T-helper 2 cell treated with Interferon-gamma antibody and Interleukin-4, amounts not matched to agents 5 μg/mL and 100 μg/mL, for 36 hours (primary cell): ENCODE measurements around the gene GABBR1.
"Not testable (repeated sequence)": the region's sequence is repeated elsewhere in the genome, so short reads cannot be mapped to it uniquely, and the experiment has no call there.

Source experiments
- DNase-seq: peaks from one replicate; pipeline ENCODE4 v3.0.0; 2021; ENCODE audit warnings: low spot score
- H3K27ac Mint-ChIP-seq: one replicate; pipeline ENCODE4 v1.8.0; 2021; ENCODE audit warnings: mild to moderate bottlenecking, mixed read lengths
- H3K27me3 Mint-ChIP-seq: one replicate; pipeline ENCODE4 v1.8.0; 2021; ENCODE audit warnings: low read depth, mixed read lengths
- H3K36me3 Mint-ChIP-seq: one replicate; pipeline ENCODE4 v1.8.0; 2021; ENCODE audit warnings: low read depth, mixed read lengths
- H3K4me1 Mint-ChIP-seq: one replicate; pipeline ENCODE4 v1.8.0; 2021; ENCODE audit warnings: low read depth, mixed read lengths
- H3K4me3 Mint-ChIP-seq: one replicate; pipeline ENCODE4 v1.8.0; 2022; ENCODE audit warnings: mild to moderate bottlenecking, moderate library complexity, mixed read lengths
- H3K9me3 Mint-ChIP-seq: one replicate; pipeline ENCODE4 v1.8.0; 2021; ENCODE audit warnings: mixed read lengths

Gene GABBR1

GRCh38 chr6:29665942-29666825 is 33.2 kb upstream of the GABBR1 start:
- Mint-ChIP-seq H3K36me3 (no peaks in the 10 kb centered on the region), H3K4me1 (no peaks in the 10 kb centered on the region), H3K4me3 (no peak overlapping the region), H3K27ac (no peak overlapping the region), H3K9me3 (no peaks in the 10 kb centered on the region), H3K27me3 (peaks cover 35% of the 10 kb centered on the region)
- DNase-seq, result no peak

GRCh38 chr6:29663300-29664042 is 30.5 kb upstream of the GABBR1 start:
- Mint-ChIP-seq H3K9me3 (no peaks in the 10 kb centered on the region), H3K27ac (no peak overlapping the region), H3K36me3 (no peaks in the 10 kb centered on the region), H3K27me3 (peaks cover 40% of the 10 kb centered on the region), H3K4me3 (no peak overlapping the region), H3K4me1 (no peaks in the 10 kb centered on the region)
- DNase-seq, result no peak

GRCh38 chr6:29661502-29662141 is 28.6 kb upstream of the GABBR1 start:
- DNase-seq, result not testable (repeated sequence)

GRCh38 chr6:29661071-29661470 is 28.1 kb upstream of the GABBR1 start:
- no peak overlapping the region for H3K27ac Mint-ChIP-seq
- H3K36me3 Mint-ChIP-seq, result no peaks in the 10 kb centered on the region
- H3K4me1 Mint-ChIP-seq, result peaks cover 1% of the 10 kb centered on the region
- peaks cover 39% of the 10 kb centered on the region for H3K27me3 Mint-ChIP-seq
- DNase-seq, result no peak
- no peaks in the 10 kb centered on the region for H3K9me3 Mint-ChIP-seq
- no peak overlapping the region for H3K4me3 Mint-ChIP-seq

More at GRCh38 chr6:29661502-29662141, 28.6 kb upstream of the GABBR1 start:
- not testable (repeated sequence) for H3K27ac Mint-ChIP-seq, H3K36me3 Mint-ChIP-seq, H3K4me1 Mint-ChIP-seq, H3K4me3 Mint-ChIP-seq, H3K9me3 Mint-ChIP-seq
- H3K27me3 Mint-ChIP-seq, result peaks cover 35% of the 10 kb centered on the region

- Mint-ChIP-seq H3K27ac (no peak within 1 kb of the TSS), H3K4me1 (peaks cover 2% of the 10 kb centered on the region), H3K36me3 (no peaks in the 10 kb centered on the region), H3K4me3 (no peak within 1 kb of the TSS), H3K9me3 (no peaks in the 10 kb centered on the region), H3K27me3 (peaks cover 33% of the 10 kb centered on the region)
- no peak for DNase-seq
Observed at GRCh38 chr6:29656798-29657197, 23.8 kb upstream of the GABBR1 start, which contains the start of gene MOG. Gene MOG, plus strand, starts transcription at chr6:29657092. Its CDS starts 118 bp downstream, at chr6:29657210.

GRCh38 chr6:29656157-29656556 is 23.2 kb upstream of the GABBR1 start:
- Mint-ChIP-seq H3K36me3 (no peaks in the 10 kb centered on the region), H3K4me1 (peaks cover 4% of the 10 kb centered on the region), H3K9me3 (no peaks in the 10 kb centered on the region), H3K27ac (no peak overlapping the region), H3K27me3 (peaks cover 27% of the 10 kb centered on the region), H3K4me3 (no peak overlapping the region)
- DNase-seq, result no peak

GRCh38 chr6:29655658-29656057 is 22.7 kb upstream of the GABBR1 start:
- H3K36me3 Mint-ChIP-seq, result no peaks in the 10 kb centered on the region
- peaks cover 4% of the 10 kb centered on the region for H3K4me1 Mint-ChIP-seq
- H3K27ac Mint-ChIP-seq, result no peak overlapping the region
- no peak for DNase-seq
- no peaks in the 10 kb centered on the region for H3K9me3 Mint-ChIP-seq
- no peak overlapping the region for H3K4me3 Mint-ChIP-seq
- peaks cover 23% of the 10 kb centered on the region for H3K27me3 Mint-ChIP-seq

GRCh38 chr6:29653452-29654038 is 20.6 kb upstream of the GABBR1 start:
- H3K27ac Mint-ChIP-seq, result no peak overlapping the region
- peaks cover 20% of the 10 kb centered on the region for H3K27me3 Mint-ChIP-seq
- H3K36me3 Mint-ChIP-seq, result no peaks in the 10 kb centered on the region
- no peaks in the 10 kb centered on the region for H3K9me3 Mint-ChIP-seq
- H3K4me3 Mint-ChIP-seq, result no peak overlapping the region
- no peak for DNase-seq
- H3K4me1 Mint-ChIP-seq, result peaks cover 7% of the 10 kb centered on the region

GRCh38 chr6:29652198-29652584 is 19.2 kb upstream of the GABBR1 start:
- Mint-ChIP-seq H3K36me3 (no peaks in the 10 kb centered on the region), H3K4me3 (no peak overlapping the region), H3K9me3 (no peaks in the 10 kb centered on the region), H3K4me1 (peaks cover 10% of the 10 kb centered on the region), H3K27ac (no peak overlapping the region), H3K27me3 (peaks cover 18% of the 10 kb centered on the region)
- no peak for DNase-seq

GRCh38 chr6:29651413-29652197 is 18.6 kb upstream of the GABBR1 start:
- peaks cover 18% of the 10 kb centered on the region for H3K27me3 Mint-ChIP-seq
- no peak overlapping the region for H3K4me3 Mint-ChIP-seq
- no peak for DNase-seq
- no peaks in the 10 kb centered on the region for H3K9me3 Mint-ChIP-seq
- H3K36me3 Mint-ChIP-seq, result no peaks in the 10 kb centered on the region
- H3K27ac Mint-ChIP-seq, result no peak overlapping the region
- H3K4me1 Mint-ChIP-seq, result peaks cover 10% of the 10 kb centered on the region

GRCh38 chr6:29649701-29650673 is 17.0 kb upstream of the GABBR1 start:
- Mint-ChIP-seq H3K27ac (peak overlapping the region; percentile 100), H3K36me3 (no peaks in the 10 kb centered on the region), H3K4me1 (peaks cover 8% of the 10 kb centered on the region), H3K4me3 (peak overlapping the region; percentile 95), H3K27me3 (peaks cover 12% of the 10 kb centered on the region), H3K9me3 (no peaks in the 10 kb centered on the region)
- DNase-seq, result peak; percentile 94

- Mint-ChIP-seq H3K36me3 (no peaks in the 10 kb centered on the region), H3K27me3 (peaks cover 5% of the 10 kb centered on the region), H3K4me3 (no peak overlapping the region), H3K4me1 (peaks cover 8% of the 10 kb centered on the region), H3K9me3 (no peaks in the 10 kb centered on the region), H3K27ac (no peak overlapping the region)
- DNase-seq, result no peak
Observed at GRCh38 chr6:29647927-29648642, 15.1 kb upstream of the GABBR1 start.
